ENCODE data around the gene PPP1R9B.

- TF ChIP-seq, protein P1, sequence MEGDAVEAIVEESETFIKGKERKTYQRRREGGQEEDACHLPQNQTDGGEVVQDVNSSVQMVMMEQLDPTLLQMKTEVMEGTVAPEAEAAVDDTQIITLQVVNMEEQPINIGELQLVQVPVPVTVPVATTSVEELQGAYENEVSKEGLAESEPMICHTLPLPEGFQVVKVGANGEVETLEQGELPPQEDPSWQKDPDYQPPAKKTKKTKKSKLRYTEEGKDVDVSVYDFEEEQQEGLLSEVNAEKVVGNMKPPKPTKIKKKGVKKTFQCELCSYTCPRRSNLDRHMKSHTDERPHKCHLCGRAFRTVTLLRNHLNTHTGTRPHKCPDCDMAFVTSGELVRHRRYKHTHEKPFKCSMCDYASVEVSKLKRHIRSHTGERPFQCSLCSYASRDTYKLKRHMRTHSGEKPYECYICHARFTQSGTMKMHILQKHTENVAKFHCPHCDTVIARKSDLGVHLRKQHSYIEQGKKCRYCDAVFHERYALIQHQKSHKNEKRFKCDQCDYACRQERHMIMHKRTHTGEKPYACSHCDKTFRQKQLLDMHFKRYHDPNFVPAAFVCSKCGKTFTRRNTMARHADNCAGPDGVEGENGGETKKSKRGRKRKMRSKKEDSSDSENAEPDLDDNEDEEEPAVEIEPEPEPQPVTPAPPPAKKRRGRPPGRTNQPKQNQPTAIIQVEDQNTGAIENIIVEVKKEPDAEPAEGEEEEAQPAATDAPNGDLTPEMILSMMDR (IDR thresholded peaks at IDR 0.05), result no peak
- no peak for TF ChIP-seq EZH2 (IDR thresholded peaks at IDR 0.05; ENCODE audit: borderline replicate concordance, insufficient read depth, low read depth, low read length, poor library complexity, severe bottlenecking)
Measured at GRCh38 chr17:50115756-50116155, 34.7 kb downstream of the PPP1R9B start.
